ENCODE measurements around the gene SLAMF6.

The SLAMF6 gene

DNA sequence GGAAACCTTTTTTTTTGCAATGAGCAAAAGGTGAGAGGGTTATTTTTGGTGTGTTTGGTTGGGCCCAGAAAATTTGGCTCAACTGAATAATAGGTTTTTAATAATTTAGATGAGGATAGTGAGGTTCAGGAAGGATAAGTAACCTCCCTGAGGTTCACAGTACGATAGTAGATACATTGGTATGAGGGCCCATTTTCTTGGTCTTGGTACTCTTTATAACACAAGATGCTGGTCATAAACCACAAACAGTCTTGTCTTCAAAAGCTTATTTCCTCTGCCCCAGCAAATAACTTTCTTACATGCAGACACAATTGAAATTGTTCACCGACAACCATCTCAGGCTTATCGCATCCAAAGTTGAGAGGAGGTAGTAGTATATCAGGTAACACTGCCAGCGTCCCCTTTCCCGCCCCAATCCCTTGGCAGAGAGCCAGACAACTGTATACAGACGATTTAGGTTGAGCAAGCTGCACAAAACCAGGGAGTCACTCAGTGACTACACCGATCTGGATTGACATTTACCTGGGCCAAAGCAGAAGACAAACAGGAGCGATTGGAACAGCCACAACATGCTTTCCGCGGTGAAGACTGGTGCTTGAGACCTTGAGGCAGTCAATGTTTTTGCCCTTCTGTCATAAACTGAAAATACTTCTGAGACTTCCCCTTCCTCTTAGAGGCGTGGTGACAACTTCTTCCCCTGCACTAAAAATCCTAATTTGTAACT, at the start of gene SLAMF6:
Gene SLAMF6 (minus strand): TSS at position 634 of the 724 bp plus-strand sequence. CDS start 63 bp downstream, at position 571.
- no peaks in the 10 kb centered on the region for H3K36me3 ChIP-seq (ENCODE audit: insufficient read depth)
- no peak within 1 kb of the TSS for H3K27ac ChIP-seq
- no peaks in the 10 kb centered on the region for H3K79me2 ChIP-seq (ENCODE audit: insufficient read depth, low read depth)
- no peak within 1 kb of the TSS for H3K4me2 ChIP-seq
- H3K4me3 ChIP-seq (IDR thresholded peaks at IDR 0.05; ENCODE audit: insufficient read depth, low read depth, low read length) = no peak within 1 kb of the TSS
- TF ChIP-seq, protein P1, sequence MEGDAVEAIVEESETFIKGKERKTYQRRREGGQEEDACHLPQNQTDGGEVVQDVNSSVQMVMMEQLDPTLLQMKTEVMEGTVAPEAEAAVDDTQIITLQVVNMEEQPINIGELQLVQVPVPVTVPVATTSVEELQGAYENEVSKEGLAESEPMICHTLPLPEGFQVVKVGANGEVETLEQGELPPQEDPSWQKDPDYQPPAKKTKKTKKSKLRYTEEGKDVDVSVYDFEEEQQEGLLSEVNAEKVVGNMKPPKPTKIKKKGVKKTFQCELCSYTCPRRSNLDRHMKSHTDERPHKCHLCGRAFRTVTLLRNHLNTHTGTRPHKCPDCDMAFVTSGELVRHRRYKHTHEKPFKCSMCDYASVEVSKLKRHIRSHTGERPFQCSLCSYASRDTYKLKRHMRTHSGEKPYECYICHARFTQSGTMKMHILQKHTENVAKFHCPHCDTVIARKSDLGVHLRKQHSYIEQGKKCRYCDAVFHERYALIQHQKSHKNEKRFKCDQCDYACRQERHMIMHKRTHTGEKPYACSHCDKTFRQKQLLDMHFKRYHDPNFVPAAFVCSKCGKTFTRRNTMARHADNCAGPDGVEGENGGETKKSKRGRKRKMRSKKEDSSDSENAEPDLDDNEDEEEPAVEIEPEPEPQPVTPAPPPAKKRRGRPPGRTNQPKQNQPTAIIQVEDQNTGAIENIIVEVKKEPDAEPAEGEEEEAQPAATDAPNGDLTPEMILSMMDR (conservative IDR thresholded peaks at IDR 0.05; ENCODE audit: low read depth, low read length) = no peak
- H3K9ac ChIP-seq = no peak within 1 kb of the TSS
- H2AFZ ChIP-seq (ENCODE audit: low read depth) = no peak within 1 kb of the TSS
- H3K4me1 ChIP-seq (ENCODE audit: low read depth, poor library complexity, severe bottlenecking) = no peaks in the 10 kb centered on the region
- H3K27me3 ChIP-seq (ENCODE audit: insufficient read depth, low read depth) = no peaks in the 10 kb centered on the region
- H4K20me1 ChIP-seq (ENCODE audit: insufficient read depth) = no peaks in the 10 kb centered on the region

DNA sequence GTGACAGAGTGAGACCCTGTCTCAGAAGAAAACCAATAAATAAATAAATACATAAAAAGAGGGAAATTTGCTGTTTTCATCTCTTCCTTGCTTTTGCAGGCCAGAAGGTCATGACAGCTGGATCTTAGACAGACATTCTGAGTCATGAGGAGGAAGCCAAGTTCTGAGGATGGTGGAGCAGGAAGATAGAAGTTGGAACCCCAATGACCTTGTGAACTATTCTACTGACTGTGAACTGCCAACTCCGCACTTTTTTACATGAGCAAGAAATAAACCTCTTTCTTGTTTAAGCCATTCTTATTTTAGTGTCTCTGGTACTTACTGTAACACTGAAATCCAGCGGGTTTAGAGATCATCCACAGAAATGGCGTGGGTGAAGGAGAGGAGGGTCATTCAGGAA, 47.8 kb upstream of the SLAMF6 start:
- Histone ChIP-seq H3K4me3 (IDR thresholded peaks at IDR 0.05; ENCODE audit: insufficient read depth, low read depth, low read length) (no peak overlapping the region), H3K36me3 (ENCODE audit: insufficient read depth) (no peaks in the 10 kb centered on the region), H4K20me1 (ENCODE audit: insufficient read depth) (no peaks in the 10 kb centered on the region), H3K4me1 (ENCODE audit: low read depth, poor library complexity, severe bottlenecking) (no peaks in the 10 kb centered on the region), H3K27ac (no peak overlapping the region), H3K4me2 (no peak overlapping the region), H2AFZ (ENCODE audit: low read depth) (no peak overlapping the region), H3K79me2 (ENCODE audit: insufficient read depth, low read depth) (no peaks in the 10 kb centered on the region), H3K27me3 (ENCODE audit: insufficient read depth, low read depth) (no peaks in the 10 kb centered on the region), H3K9ac (no peak overlapping the region)
- TF ChIP-seq, protein P1 (conservative IDR thresholded peaks at IDR 0.05; ENCODE audit: low read depth, low read length) = no peak

GRCh38 chr1:160569806-160570205, 46.8 kb upstream of the SLAMF6 start:
- no peaks in the 10 kb centered on the region for H3K27me3 ChIP-seq (ENCODE audit: insufficient read depth, low read depth)
- no peak overlapping the region for H3K4me2 ChIP-seq
- H3K36me3 ChIP-seq (ENCODE audit: insufficient read depth) = no peaks in the 10 kb centered on the region
- no peaks in the 10 kb centered on the region for H4K20me1 ChIP-seq (ENCODE audit: insufficient read depth)
- H3K79me2 ChIP-seq (ENCODE audit: insufficient read depth, low read depth) = no peaks in the 10 kb centered on the region
- TF ChIP-seq, protein P1 (conservative IDR thresholded peaks at IDR 0.05; ENCODE audit: low read depth, low read length) = no peak
- no peak overlapping the region for H3K4me3 ChIP-seq (IDR thresholded peaks at IDR 0.05; ENCODE audit: insufficient read depth, low read depth, low read length)
- no peaks in the 10 kb centered on the region for H3K4me1 ChIP-seq (ENCODE audit: low read depth, poor library complexity, severe bottlenecking)
- H3K27ac ChIP-seq = no peak overlapping the region
- no peak overlapping the region for H3K9ac ChIP-seq
- H2AFZ ChIP-seq (ENCODE audit: low read depth) = no peak overlapping the region

DNA sequence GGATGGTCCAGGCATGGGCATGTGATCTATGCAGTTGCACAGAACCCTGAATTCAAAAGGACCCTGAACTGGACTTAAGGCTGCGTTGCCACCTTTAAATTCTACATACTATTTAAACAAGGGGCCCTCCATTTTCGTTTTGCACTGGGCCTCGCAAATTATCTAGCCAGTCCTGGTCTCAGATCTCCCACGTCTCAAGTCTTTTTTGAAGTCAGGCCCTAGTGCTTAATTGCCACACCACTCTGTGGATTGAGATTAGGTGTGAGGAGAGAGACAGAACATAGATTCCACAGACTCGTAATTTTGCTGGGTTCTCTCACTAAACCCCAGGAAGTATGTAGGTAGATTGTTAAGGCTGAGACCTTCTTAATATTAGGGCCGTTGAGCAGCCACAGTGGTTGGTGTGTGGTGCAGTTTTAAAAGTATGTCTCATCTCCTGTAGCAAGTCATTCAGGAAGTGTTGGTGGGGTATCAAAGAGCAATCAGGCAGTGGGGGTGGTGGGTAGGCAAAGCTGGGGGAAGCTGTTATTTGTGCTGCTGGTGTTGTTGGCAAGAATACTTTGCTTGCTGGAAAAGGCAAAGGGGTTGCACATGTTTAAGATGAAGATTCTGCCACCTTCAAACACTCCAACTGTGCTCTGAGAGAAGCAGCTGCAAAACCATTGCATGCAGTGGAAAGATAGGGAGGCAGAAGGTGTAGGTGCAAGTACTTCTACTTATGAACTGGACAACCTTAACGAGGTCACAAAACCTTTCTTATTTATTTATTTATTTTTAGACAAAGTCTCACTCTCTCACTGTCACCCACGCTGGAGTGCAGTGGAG, 45.0 kb upstream of the SLAMF6 start:
- Histone ChIP-seq H3K27ac (no peak overlapping the region), H2AFZ (ENCODE audit: low read depth) (no peak overlapping the region), H3K27me3 (ENCODE audit: insufficient read depth, low read depth) (no peaks in the 10 kb centered on the region), H4K20me1 (ENCODE audit: insufficient read depth) (no peaks in the 10 kb centered on the region), H3K4me1 (ENCODE audit: low read depth, poor library complexity, severe bottlenecking) (no peaks in the 10 kb centered on the region), H3K36me3 (ENCODE audit: insufficient read depth) (no peaks in the 10 kb centered on the region), H3K4me3 (IDR thresholded peaks at IDR 0.05; ENCODE audit: insufficient read depth, low read depth, low read length) (no peak overlapping the region), H3K4me2 (no peak overlapping the region), H3K79me2 (ENCODE audit: insufficient read depth, low read depth) (no peaks in the 10 kb centered on the region), H3K9ac (no peak overlapping the region)
- TF ChIP-seq, protein P1 (conservative IDR thresholded peaks at IDR 0.05; ENCODE audit: low read depth, low read length) = no peak
